Osteocyte (in vitro differentiated cells): ENCODE results near the gene DUSP22. TPM values are rescaled to one million over a fixed set of nuclear protein-coding genes. Genes with fewer than 3 reads are reported as not detected.

ENCODE experiments used
- DNase-seq: peaks from one replicate; pipeline ENCODE4 v3.0.0; 2021; ENCODE audit warnings: mixed read lengths; ENCODE audit not compliant: unreplicated experiment; ENCODE audit errors: extremely low spot score
- H3K27ac Mint-ChIP-seq: one replicate; pipeline ENCODE4 v1.8.0; 2021; ENCODE audit warnings: mild to moderate bottlenecking, mixed read lengths; ENCODE audit not compliant: unreplicated experiment
- H3K27me3 Mint-ChIP-seq: one replicate; pipeline ENCODE4 v1.8.0; 2021; ENCODE audit warnings: mixed read lengths; ENCODE audit not compliant: unreplicated experiment
- H3K36me3 Mint-ChIP-seq: one replicate; pipeline ENCODE4 v1.8.0; 2021; ENCODE audit warnings: mixed read lengths; ENCODE audit not compliant: unreplicated experiment
- H3K4me1 Mint-ChIP-seq: one replicate; pipeline ENCODE4 v1.8.0; 2021; ENCODE audit warnings: mixed read lengths; ENCODE audit not compliant: unreplicated experiment
- H3K4me3 Mint-ChIP-seq: one replicate; pipeline ENCODE4 v1.8.0; 2021; ENCODE audit warnings: mild to moderate bottlenecking, moderate library complexity, mixed read lengths; ENCODE audit not compliant: unreplicated experiment
- H3K9me3 Mint-ChIP-seq: one replicate; pipeline ENCODE4 v1.8.0; 2021; ENCODE audit warnings: mixed read lengths; ENCODE audit not compliant: unreplicated experiment
- CTCF ChIP-seq: fragments of 200-600 bp; sonication (generic); IDR thresholded peaks from 2 replicates; pipeline ENCODE4 v1.5.0; 2021; ENCODE audit warnings: antibody characterized with exemption, mild to moderate bottlenecking, moderate library complexity
- total RNA-seq: library from RNA; stranded (reverse); gene quantifications from 2 replicates; pipeline ENCODE4 v1.2.1, GENCODE V29; 2021

DUSP22 gene
- total RNA-seq, 1 donor from 2014 or later = 27.4 TPM

GRCh38 chr6:346386-347030, 54.2 kb downstream of the DUSP22 start:
- no peak overlapping the region for H3K27ac Mint-ChIP-seq

GRCh38 chr6:347232-347631, 54.9 kb downstream of the DUSP22 start:
- Mint-ChIP-seq H3K27ac (no peak overlapping the region), H3K9me3 (peaks cover 8% of the 10 kb centered on the region), H3K36me3 (peaks cover 8% of the 10 kb centered on the region)

More at GRCh38 chr6:346386-347030, 54.2 kb downstream of the DUSP22 start:
- no peaks in the 10 kb centered on the region for H3K27me3 Mint-ChIP-seq
- DNase-seq = no peak
- H3K4me3 Mint-ChIP-seq = no peak overlapping the region
- no peaks in the 10 kb centered on the region for H3K4me1 Mint-ChIP-seq
- H3K9me3 Mint-ChIP-seq = peaks cover 8% of the 10 kb centered on the region
- TF ChIP-seq CTCF = no peak
- peaks cover 9% of the 10 kb centered on the region for H3K36me3 Mint-ChIP-seq

GRCh38 chr6:347951-348859, 55.9 kb downstream of the DUSP22 start:
- Mint-ChIP-seq H3K27ac (no peak overlapping the region), H3K36me3 (peaks cover 8% of the 10 kb centered on the region), H3K9me3 (peaks cover 8% of the 10 kb centered on the region)

More at GRCh38 chr6:347232-347631, 54.9 kb downstream of the DUSP22 start:
- TF ChIP-seq CTCF = no peak
- no peaks in the 10 kb centered on the region for H3K27me3 Mint-ChIP-seq
- H3K4me1 Mint-ChIP-seq = no peaks in the 10 kb centered on the region
- H3K4me3 Mint-ChIP-seq = no peak overlapping the region
- no peak for DNase-seq

GRCh38 chr6:348860-349396, 56.6 kb downstream of the DUSP22 start:
- Mint-ChIP-seq H3K27ac (no peak overlapping the region), H3K9me3 (peaks cover 8% of the 10 kb centered on the region), H3K27me3 (no peaks in the 10 kb centered on the region), H3K4me1 (no peaks in the 10 kb centered on the region), H3K36me3 (peaks cover 8% of the 10 kb centered on the region), H3K4me3 (no peak overlapping the region)
- no peak for DNase-seq
- no peak for TF ChIP-seq CTCF

More at GRCh38 chr6:347951-348859, 55.9 kb downstream of the DUSP22 start:
- DNase-seq = no peak
- no peak for TF ChIP-seq CTCF
- no peak overlapping the region for H3K4me3 Mint-ChIP-seq
- H3K4me1 Mint-ChIP-seq = no peaks in the 10 kb centered on the region
- H3K27me3 Mint-ChIP-seq = no peaks in the 10 kb centered on the region

- DNase-seq = no peak
- no peaks in the 10 kb centered on the region for H3K27me3 Mint-ChIP-seq
- H3K36me3 Mint-ChIP-seq = peaks cover 8% of the 10 kb centered on the region
- no peaks in the 10 kb centered on the region for H3K4me1 Mint-ChIP-seq
- peaks cover 8% of the 10 kb centered on the region for H3K9me3 Mint-ChIP-seq
- no peak overlapping the region for H3K4me3 Mint-ChIP-seq
- no peak for TF ChIP-seq CTCF
- H3K27ac Mint-ChIP-seq = no peak overlapping the region
These were observed 57.2 kb downstream of the DUSP22 start for GRCh38 chr6:349491-349921.
